PC-9 (cell line): ENCODE results near the gene ATP4B. TPM values are rescaled to one million over a fixed set of nuclear protein-coding genes. Genes with fewer than 3 reads are reported as not detected.

Experiments used
- BruUV-seq: library from RNA; stranded (reverse); fragments of 400-500 nt; replicated peaks from 2 replicates; lab custom pipeline; 2021; lab: Mats Ljungman, UMichigan
- CTCF ChIA-PET: fragments of 300-600 bp; sonication (Branson Sonifier 250); formaldehyde crosslinking; loops from one replicate; lab custom pipeline; 2022; ENCODE audit warnings: antibody characterized with exemption; lab: Charles Lee
- POLR2A ChIA-PET: fragments of 300-600 bp; sonication (Branson Sonifier 250); formaldehyde crosslinking; loops from one replicate; lab custom pipeline; 2022; ENCODE audit warnings: antibody characterized with exemption; ENCODE audit not compliant: unreplicated experiment; lab: Charles Lee
- DNase-seq, 2 experiments: peaks; one replicate each; pipeline versions ENCODE4 v3.0.0 to v3.0.0-alpha.2; 2015 to 2022; ENCODE audit warnings: mixed read lengths in 1 of 2
- H2AFZ ChIP-seq: fragments of 200-600 bp; sonication (generic); 2 replicates; pipeline ENCODE4 v1.8.1; 2017; ENCODE audit warnings: antibody characterized with exemption
- H3F3A ChIP-seq: fragments of 200-600 bp; sonication (generic); 2 replicates; pipeline ENCODE4 v1.8.1; 2017; ENCODE audit warnings: antibody characterized with exemption, mild to moderate bottlenecking, low read depth; ENCODE audit not compliant: insufficient read depth
- H3K27ac ChIP-seq: fragments of 200-600 bp; sonication (generic); 2 replicates; pipeline ENCODE4 v1.6.1; 2016; ENCODE audit warnings: mixed run types
- H3K27me3 ChIP-seq: fragments of 200-600 bp; sonication (generic); 2 replicates; pipeline ENCODE4 v1.6.1; 2016; ENCODE audit warnings: low read depth, mixed run types; ENCODE audit not compliant: insufficient read depth
- H3K36me3 ChIP-seq: fragments of 200-600 bp; sonication (generic); 2 replicates; pipeline ENCODE4 v1.6.1; 2016; ENCODE audit warnings: low read depth, mixed run types
- H3K4me1 ChIP-seq: fragments of 200-600 bp; sonication (generic); replicated peaks from 2 replicates; pipeline ENCODE4 v1.6.1; 2016; ENCODE audit warnings: mixed run types; ENCODE audit not compliant: insufficient read depth
- H3K4me2 ChIP-seq: fragments of 200-600 bp; sonication (generic); 2 replicates; pipeline ENCODE4 v1.6.1; 2017; ENCODE audit warnings: mixed run types
- H3K4me3 ChIP-seq: fragments of 200-600 bp; sonication (generic); 2 replicates; pipeline ENCODE4 v1.6.1; 2016; ENCODE audit warnings: mixed run types
- H3K79me2 ChIP-seq: fragments of 200-600 bp; sonication (generic); 2 replicates; pipeline ENCODE4 v1.6.1; 2017; ENCODE audit warnings: low read depth, mixed run types
- H3K9me2 ChIP-seq: fragments of 200-600 bp; sonication (generic); 2 replicates; pipeline ENCODE4 v1.8.1; 2017; ENCODE audit warnings: mild to moderate bottlenecking; ENCODE audit not compliant: insufficient read depth
- H3K9me3 ChIP-seq: fragments of 200-600 bp; sonication (generic); 2 replicates; pipeline ENCODE4 v1.8.1; 2016; ENCODE audit warnings: low read depth; ENCODE audit not compliant: insufficient read depth
- H4K20me1 ChIP-seq: fragments of 200-600 bp; sonication (generic); 2 replicates; pipeline ENCODE4 v1.8.1; 2017; ENCODE audit not compliant: insufficient read depth
- EZH2 ChIP-seq: fragments of 200-600 bp; sonication (generic); IDR thresholded peaks from 2 replicates; pipeline ENCODE4 v1.8.0; 2017; ENCODE audit warnings: antibody characterized with exemption, low read depth
- intact Hi-C: fragments of 100-400 bp; cut with micrococcal nuclease; formaldehyde crosslinking; loops from one replicate; pipeline ENCODE4 v1.10.0; 2022; ENCODE audit not compliant: unreplicated experiment
- total RNA-seq: library from RNA; stranded (reverse); gene quantifications from 2 replicates; pipeline ENCODE4 v1.2.3, GENCODE V29; 2021
- TF ChIP-seq, protein P1 (sequence below): fragments of 200-600 bp; sonication (generic); conservative IDR thresholded peaks from 2 replicates; pipeline ENCODE4 v1.6.1; 2017; ENCODE audit warnings: mixed run types, antibody characterized with exemption, mild to moderate bottlenecking, moderate library complexity

The ATP4B gene
- total RNA-seq, 1 experiment from 2014 or later, result not detected

DNA sequence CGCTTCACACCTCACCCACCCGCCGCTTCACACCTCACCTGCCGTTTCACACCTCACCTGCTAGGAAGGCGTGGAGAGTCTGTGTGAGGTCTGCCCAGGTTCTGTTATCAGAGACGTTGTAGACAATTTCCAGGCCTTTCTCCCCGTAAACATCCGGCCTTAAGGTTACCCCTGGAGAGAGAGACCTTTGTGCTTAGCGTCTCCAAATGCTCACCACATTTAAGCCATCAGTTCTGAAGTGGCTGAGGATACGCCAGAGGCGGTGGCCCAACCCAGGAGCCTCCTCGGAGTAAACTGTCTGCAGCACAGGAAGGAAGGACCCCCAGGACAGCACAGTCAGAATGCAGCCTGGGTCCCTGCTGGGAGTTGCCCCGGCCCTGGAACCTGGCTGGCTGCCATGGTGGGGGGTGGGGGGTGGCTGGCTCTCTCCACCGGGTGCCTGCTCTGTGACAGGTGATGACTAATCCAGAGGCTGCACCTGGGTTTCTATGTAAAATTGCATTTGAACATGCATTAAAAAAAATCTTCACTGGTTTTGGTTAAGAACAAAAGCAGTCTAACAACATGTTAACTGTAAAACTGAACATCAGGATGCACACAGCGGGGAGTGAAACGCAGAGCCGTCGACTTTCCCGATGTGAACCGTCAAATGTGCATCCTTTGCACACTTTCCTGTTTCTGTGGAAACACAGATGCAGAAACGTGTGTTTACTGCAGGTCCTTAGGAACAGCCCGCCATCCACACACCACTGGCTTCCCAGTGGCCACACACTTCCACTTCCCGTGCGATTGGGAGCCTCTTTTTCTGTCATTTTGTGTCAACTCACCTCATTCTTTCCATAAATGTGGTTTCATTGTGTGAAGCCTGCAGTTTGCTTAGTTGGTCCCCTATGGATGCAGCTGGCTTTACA is 4.5 kb downstream of the ATP4B start:
- Histone ChIP-seq H3K4me3 (no peak overlapping the region), H3K27me3 (0 out of 2 replicates have a peak, but pooled peaks cover 2% of the 10 kb centered on the region), H3K4me1 (no peaks in the 10 kb centered on the region), H3K9me2 (no peaks in the 10 kb centered on the region), H3K79me2 (no peaks in the 10 kb centered on the region), H4K20me1 (no peaks in the 10 kb centered on the region), H2AFZ (no peak overlapping the region), H3K36me3 (no peaks in the 10 kb centered on the region), H3K27ac (no peak overlapping the region), H3K9me3 (no peaks in the 10 kb centered on the region), H3F3A (no peaks in the 10 kb centered on the region), H3K4me2 (no peak overlapping the region)
- CTCF ChIA-PET, result no interaction called here
- TF ChIP-seq, protein P1, sequence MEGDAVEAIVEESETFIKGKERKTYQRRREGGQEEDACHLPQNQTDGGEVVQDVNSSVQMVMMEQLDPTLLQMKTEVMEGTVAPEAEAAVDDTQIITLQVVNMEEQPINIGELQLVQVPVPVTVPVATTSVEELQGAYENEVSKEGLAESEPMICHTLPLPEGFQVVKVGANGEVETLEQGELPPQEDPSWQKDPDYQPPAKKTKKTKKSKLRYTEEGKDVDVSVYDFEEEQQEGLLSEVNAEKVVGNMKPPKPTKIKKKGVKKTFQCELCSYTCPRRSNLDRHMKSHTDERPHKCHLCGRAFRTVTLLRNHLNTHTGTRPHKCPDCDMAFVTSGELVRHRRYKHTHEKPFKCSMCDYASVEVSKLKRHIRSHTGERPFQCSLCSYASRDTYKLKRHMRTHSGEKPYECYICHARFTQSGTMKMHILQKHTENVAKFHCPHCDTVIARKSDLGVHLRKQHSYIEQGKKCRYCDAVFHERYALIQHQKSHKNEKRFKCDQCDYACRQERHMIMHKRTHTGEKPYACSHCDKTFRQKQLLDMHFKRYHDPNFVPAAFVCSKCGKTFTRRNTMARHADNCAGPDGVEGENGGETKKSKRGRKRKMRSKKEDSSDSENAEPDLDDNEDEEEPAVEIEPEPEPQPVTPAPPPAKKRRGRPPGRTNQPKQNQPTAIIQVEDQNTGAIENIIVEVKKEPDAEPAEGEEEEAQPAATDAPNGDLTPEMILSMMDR, result no peak
- TF ChIP-seq EZH2, result no peak
- no peak for DNase-seq
- BruUV-seq, result no TSS peak
- POLR2A ChIA-PET, result no interaction called here
- intact Hi-C loops, result no loop called here

DNA sequence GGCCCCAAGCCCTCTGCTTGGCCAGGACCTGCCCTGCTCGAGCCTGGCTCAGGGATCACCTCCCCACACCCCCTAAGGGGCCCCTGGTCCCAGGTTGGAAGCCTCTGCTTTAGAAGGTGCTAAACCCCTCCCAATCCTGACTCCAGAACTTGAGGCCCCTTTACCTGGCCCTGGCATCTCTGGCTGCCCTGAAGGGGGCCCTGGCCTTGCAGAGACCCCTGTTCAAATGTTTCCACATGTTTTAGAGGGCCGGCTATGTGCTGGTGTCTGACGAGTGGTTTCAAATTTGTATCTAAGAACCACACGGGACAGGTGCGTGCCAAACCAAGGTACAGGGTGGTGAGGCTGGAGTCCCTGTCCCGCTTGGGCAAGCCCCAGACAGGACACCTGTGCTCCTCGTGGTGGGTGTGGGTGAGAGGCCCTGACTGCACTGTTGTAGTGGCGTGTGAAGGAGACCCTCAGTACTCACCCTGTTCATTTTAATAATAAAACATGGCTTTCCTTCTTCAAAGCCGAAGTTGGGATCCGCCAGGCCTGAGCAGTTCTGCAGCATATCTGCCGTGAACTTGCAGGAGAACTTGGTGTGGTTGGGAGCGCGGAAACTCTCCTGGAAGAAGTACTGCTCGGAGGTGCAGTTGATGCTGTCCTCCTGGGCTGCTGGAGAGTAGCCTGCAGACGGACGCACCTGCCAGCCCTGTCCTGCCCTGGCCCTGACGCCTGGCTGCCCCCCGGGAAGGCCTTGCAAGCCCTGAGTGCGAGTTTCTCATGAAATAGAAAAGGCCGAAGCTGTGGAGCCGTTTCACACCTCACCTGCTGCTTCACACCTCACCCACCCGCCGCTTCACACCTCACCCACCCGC is 5.4 kb downstream of the ATP4B start:
- H3K9me3 ChIP-seq, result no peaks in the 10 kb centered on the region
- H2AFZ ChIP-seq, result no peak overlapping the region
- no peak overlapping the region for H3K27ac ChIP-seq
- no peaks in the 10 kb centered on the region for H3K36me3 ChIP-seq
- no peak overlapping the region for H3K4me2 ChIP-seq
- no peaks in the 10 kb centered on the region for H4K20me1 ChIP-seq
- H3K79me2 ChIP-seq, result no peaks in the 10 kb centered on the region
- ChIA-PET CTCF (interaction anchor here (0.6 kb wide), 1 partner anchor 409 kb away, joined by 7 read pairs; no protein-coding TSS in a partner anchor), POLR2A (no interaction called here)
- peaks cover 6% of the 10 kb centered on the region; the same call in 1 of the 2 replicates for H3F3A ChIP-seq
- TF ChIP-seq, protein P1, result no peak
- TF ChIP-seq EZH2, result no peak
- no peak overlapping the region for H3K4me3 ChIP-seq
- no peaks in the 10 kb centered on the region for H3K4me1 ChIP-seq
- DNase-seq, result no peak
- intact Hi-C loops, result no loop called here
- H3K27me3 ChIP-seq, result no peaks in the 10 kb centered on the region
- no peaks in the 10 kb centered on the region for H3K9me2 ChIP-seq
- BruUV-seq, result no TSS peak

DNA sequence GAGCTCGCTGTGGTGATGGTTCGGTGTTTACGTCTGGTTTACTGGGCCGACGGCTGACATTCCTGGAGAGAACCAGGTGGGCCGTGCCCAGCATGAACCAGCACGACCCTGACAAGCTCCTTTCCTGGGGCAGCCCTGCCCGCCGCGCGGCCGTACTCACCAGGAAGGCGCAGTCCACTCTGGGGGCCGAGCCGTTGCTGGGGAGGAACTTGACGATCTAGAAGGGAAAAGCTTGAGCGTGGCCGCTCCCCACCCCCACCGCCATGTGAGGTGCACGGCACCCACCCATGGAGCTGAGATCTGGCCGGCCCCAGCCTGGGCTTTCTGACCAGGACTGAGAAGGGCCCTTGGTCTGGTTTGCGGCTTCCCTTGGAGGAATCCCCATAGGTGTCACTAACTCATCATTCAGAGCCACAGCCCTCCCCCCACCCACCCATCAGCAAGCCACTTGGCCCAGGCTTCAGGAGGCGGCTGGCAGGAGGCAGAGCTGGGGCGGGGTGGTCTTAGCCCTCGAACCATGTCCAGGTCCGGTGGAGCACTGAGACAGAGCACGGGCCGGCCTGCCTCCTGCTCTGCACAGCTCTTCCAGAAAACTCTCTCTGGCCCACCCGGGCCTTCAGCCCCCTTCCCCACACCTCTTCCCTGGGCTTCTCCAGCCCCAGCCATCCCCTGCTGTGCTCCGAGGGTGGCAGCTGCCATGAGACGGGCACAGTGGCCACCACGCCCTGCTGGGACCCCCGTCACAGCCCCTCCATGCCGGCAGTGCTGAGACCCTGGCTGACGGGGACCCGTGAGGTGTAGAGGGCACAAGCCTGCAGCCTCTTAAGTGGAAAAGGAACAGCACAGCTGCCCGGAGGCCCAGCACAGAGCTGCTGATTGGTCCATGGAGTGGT is 6.2 kb downstream of the ATP4B start:
- CTCF ChIA-PET, result interaction anchor here (0.6 kb wide), 1 partner anchor 408 kb away, joined by 7 read pairs; no protein-coding TSS in a partner anchor
- intact Hi-C loops, result no loop called here

More for the DNA sequence above, 6.2 kb downstream of the ATP4B start:
- no peak for DNase-seq
- POLR2A ChIA-PET, result no interaction called here
- H3K9me2 ChIP-seq, result no peaks in the 10 kb centered on the region
- no peaks in the 10 kb centered on the region for H3K27me3 ChIP-seq
- no peaks in the 10 kb centered on the region for H3K36me3 ChIP-seq
- H3K27ac ChIP-seq, result no peak overlapping the region
- H4K20me1 ChIP-seq, result no peaks in the 10 kb centered on the region
- no peak overlapping the region for H2AFZ ChIP-seq
- H3K9me3 ChIP-seq, result no peaks in the 10 kb centered on the region
- no peaks in the 10 kb centered on the region for H3K4me1 ChIP-seq
- no peak overlapping the region for H3K4me3 ChIP-seq
- TF ChIP-seq, protein P1, result no peak
- TF ChIP-seq EZH2, result no peak
- H3K79me2 ChIP-seq, result no peaks in the 10 kb centered on the region
- BruUV-seq, result no TSS peak
- no peak overlapping the region for H3K4me2 ChIP-seq
- peaks cover 14% of the 10 kb centered on the region; the same call in 1 of the 2 replicates for H3F3A ChIP-seq
